HG03442 (cell line): ENCODE measurements around the gene REPS1.

Experiments
- ATAC-seq: cut with Tn5 transposase; IDR thresholded peaks from one replicate; pipeline ENCODE4 v1.9.1; 2021; ENCODE audit warnings: mild to moderate bottlenecking, moderate library complexity; ENCODE audit not compliant: unreplicated experiment

REPS1 gene

DNA sequence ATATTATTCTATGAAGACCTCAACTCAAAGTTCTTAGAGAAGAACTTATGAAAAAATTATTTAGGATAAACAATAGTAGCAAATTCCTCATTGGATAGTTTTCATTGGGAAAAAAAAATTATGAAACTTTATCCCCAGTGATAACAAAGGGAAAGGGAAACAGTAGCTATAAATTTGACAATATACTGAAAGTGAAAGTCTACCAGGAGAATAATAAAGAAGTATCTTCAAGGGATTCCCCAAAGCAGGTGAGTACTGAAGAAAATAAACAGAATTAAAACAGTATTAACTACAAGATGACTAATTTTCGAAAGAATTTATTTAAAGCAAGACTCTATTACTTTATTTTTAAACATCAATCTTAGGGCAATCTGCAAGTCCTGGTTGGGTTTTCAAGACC, 56.4 kb downstream of the REPS1 start:
- ATAC-seq = no peak

- ATAC-seq = no peak
These were observed 61.5 kb downstream of the REPS1 start for GRCh38 chr6:138926579-138926978.

- ATAC-seq = no peak
These were observed 62.2 kb downstream of the REPS1 start for GRCh38 chr6:138925806-138926205.

GRCh38 chr6:138923561-138923960, 64.5 kb downstream of the REPS1 start:
- ATAC-seq = no peak

- no peak for ATAC-seq
These were observed 67.1 kb downstream of the REPS1 start for GRCh38 chr6:138920906-138921305.

- no peak for ATAC-seq
These were observed 73.4 kb downstream of the REPS1 start for GRCh38 chr6:138914701-138915100.

DNA sequence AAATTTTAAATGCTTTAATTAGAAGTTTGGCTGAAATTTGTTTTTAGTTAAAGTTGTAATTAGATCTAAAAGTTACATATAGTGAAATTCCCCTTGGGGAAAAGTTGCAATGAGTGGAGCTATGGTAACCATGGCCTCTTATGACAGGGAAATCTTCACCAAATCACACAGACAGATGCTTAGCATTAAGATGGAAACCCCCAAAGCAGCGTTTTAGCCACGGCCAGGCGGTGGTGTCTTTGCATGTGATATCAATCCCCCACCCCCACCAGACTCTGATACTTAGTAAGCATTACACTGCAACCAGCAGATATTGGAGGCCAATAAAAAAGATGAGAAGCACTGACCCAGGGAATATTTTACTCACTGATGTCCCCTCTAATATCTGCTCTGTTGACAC, 75.7 kb downstream of the REPS1 start:
- no peak for ATAC-seq

- no peak for ATAC-seq
These were observed 78.1 kb downstream of the REPS1 start for GRCh38 chr6:138909975-138910374.

- no peak for ATAC-seq
These were observed 78.5 kb downstream of the REPS1 start for GRCh38 chr6:138909511-138909910.

GRCh38 chr6:138907167-138907566, 80.9 kb downstream of the REPS1 start:
- ATAC-seq = no peak

DNA sequence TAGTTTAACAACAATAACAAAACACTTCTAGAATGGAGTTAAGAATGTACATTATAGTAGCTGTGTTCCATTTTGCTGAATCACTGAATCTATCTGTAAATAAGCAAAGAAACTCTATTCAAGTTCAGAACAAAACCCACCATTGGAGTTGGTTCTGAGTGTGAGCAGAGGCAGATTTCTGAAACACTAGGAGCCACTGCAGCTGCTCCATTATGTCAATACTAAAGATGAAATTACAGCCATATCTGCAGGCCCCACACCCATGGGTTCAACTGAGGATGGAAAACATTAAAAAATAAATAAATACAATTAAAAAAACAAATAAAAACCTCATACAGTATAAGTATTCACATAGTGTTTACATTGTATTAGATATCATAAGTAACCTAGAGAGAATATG, 91.0 kb downstream of the REPS1 start:
- ATAC-seq = no peak

DNA sequence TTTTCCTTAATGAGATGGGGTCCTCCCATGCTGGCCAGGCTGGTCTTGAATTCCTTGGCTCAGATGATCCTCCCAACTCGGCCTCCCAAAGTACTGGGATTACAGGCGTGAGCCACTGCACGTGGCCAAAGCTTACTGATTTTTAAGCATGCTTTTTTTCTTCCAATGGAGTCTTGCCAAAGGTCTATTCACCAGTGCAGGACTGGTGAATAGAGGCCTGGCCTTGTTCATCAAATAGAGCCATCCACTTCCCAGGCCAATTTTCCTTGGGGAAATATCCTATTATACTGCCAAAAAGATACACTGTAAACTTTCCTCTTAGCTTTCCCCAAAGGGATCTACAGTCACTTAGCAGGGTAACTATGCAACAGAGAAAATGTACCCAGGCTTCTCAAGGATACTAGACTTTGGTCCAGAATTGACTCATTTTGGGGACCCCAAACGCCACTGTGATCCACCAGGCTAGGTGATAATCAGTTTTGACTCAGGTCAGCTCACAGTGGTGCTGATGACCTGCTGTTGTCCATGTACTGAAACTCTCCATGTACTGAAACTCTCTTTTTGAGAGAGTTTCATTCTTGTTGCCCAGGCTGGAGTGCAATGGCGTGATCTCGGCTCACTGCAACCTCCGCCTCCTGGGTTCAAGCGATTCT, 91.8 kb downstream of the REPS1 start:
- no peak for ATAC-seq

- ATAC-seq = no peak
These were observed 96.6 kb downstream of the REPS1 start for GRCh38 chr6:138891255-138891986.

GRCh38 chr6:138885156-138885819, 102.8 kb downstream of the REPS1 start:
- ATAC-seq = no peak

DNA sequence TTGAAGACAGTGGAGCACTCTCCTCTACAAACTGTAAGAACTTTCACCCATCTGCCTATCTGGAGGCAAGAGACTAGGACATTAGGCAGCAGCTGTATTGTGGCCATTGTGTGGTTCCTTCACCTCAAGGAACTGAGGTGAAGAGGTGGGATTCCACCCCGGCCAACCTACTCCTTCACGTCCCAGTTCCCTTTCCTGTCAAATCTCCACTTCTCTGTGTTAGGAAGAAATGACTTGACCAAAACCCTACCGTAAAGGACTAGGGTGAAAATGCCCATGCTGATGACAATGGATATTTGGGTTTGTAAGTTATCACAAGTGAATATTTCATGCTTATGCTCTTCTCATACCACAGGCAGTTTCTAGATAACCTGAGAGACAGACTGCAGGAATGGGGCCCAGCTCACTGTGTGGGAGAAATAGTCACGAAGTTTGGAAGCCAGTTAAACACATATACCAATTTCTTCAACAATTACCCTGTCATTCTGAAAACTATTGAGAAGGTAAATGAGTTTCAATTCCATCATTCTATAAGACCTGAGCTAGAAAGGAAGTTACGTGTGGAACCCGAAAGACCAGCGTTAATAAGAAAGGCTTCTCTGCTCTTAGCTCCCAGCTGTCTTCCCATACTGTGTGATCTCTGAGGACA, 105.6 kb downstream of the REPS1 start:
- peak; percentile 74 for ATAC-seq

- no peak for ATAC-seq
These were observed 114.9 kb downstream of the REPS1 start for GRCh38 chr6:138873191-138873590.

DNA sequence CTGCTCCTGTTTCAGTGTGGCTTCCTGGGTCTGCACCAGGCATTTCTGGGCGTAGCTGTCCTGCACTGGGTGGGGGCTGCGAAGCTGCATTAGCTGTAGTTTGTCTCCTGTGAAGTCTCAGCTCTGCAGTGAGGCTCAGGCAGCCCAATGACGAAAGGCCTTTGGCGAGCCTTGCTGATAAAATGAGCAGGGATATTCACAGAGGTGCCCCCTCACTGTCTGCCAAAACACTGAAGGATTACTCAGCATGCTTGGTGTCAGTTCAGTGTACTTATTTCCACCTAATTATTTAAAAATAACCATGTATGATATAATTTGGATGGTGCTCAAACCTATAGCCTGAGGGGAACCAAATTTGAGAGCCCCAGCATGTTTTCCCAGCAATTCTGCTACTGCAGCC, 118.7 kb downstream of the REPS1 start:
- ATAC-seq = no peak

DNA sequence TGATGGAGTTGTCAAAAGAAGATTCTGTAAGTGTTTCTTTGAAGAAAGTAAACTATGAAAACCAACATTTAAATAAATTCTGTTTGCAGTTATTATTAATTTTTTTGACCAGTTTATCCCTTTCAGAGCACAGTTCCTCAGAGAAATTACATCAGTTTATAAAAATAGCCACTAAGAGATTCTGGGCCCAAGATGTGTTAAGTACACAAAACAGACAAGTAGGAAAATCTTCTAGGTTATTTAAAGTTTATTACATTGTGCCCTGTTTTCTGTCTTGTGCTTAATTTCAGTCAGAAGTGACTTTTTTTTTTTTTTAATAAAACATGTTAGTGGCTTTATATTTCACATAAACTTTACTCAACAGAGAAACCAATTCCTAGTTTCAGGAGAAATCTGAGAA, 119.9 kb downstream of the REPS1 start:
- no peak for ATAC-seq

DNA sequence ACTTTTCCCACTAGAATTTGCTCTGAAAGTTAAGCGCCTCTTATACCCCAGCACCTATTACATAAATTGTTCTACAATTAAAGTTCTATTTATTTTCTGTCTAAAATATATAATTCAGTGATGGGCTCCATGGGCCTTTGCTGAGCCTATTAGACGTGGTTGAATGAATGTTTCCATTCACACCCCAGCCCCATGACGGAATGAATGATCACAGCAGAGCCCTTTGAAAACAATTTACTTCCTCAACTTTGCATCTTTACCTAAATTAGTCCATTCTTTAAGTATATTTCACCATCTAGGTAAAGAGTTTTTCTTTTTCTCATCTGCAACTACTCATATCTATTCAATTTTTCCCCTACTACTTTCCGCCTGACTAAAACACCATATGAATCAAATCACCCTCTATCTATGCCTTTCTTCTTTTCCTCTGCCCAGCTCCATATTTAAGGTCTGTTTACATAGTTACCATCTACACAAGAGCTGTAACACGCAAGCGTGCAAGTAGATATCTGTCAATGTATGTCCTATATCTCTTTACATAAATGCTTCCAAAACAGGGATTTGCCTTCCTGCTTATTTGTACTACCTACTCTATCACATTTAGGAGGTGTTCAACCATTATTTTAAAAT, 122.5 kb downstream of the REPS1 start:
- no peak for ATAC-seq

GRCh38 chr6:138864343-138864890, 123.6 kb downstream of the REPS1 start:
- no peak for ATAC-seq

- ATAC-seq = no peak
These were observed 124.7 kb downstream of the REPS1 start for GRCh38 chr6:138863321-138863720.
